MM.1S (cell line): ENCODE measurements around the gene SYT9.

Experiments
- DNase-seq: peaks from one replicate; pipeline ENCODE4 v3.0.0-alpha.2; 2015
- H2AFZ ChIP-seq: fragments of 300-600 bp; sonication (generic); 2 replicates; pipeline ENCODE4 v1.6.0; 2016; ENCODE audit warnings: antibody characterized with exemption, low read length
- H3F3A ChIP-seq: fragments of 300-600 bp; sonication (generic); 2 replicates; pipeline ENCODE4 v1.6.1; 2016; ENCODE audit warnings: mild to moderate bottlenecking, antibody characterized with exemption, low read length, moderate library complexity, mixed read lengths; ENCODE audit not compliant: insufficient read depth
- H3K27ac ChIP-seq: fragments of 300-600 bp; sonication (generic); 2 replicates; pipeline ENCODE4 v1.5.1; 2016; ENCODE audit warnings: mild to moderate bottlenecking, low read length
- H3K27me3 ChIP-seq: fragments of 300-600 bp; sonication (generic); replicated peaks from 2 replicates; pipeline ENCODE4 v1.6.0; 2016; ENCODE audit warnings: low read length; ENCODE audit not compliant: insufficient read depth
- H3K36me3 ChIP-seq: fragments of 300-600 bp; sonication (generic); replicated peaks from 2 replicates; pipeline ENCODE4 v1.6.1; 2016; ENCODE audit warnings: mild to moderate bottlenecking, low read length, mixed read lengths; ENCODE audit not compliant: insufficient read depth
- H3K4me1 ChIP-seq: fragments of 300-600 bp; sonication (generic); 2 replicates; pipeline ENCODE4 v1.6.1; 2016; ENCODE audit warnings: low read length, mixed read lengths
- H3K4me2 ChIP-seq: fragments of 300-600 bp; sonication (generic); 2 replicates; pipeline ENCODE4 v1.6.0; 2016; ENCODE audit warnings: low read depth, low read length
- H3K4me3 ChIP-seq: fragments of 300-600 bp; sonication (generic); 2 replicates; pipeline ENCODE4 v1.5.1; 2016; ENCODE audit warnings: low read length, mixed read lengths
- H3K79me2 ChIP-seq: fragments of 300-600 bp; sonication (generic); 2 replicates; pipeline ENCODE4 v1.6.1; 2016; ENCODE audit warnings: mixed run types, low read length, mixed read lengths
- H3K9ac ChIP-seq: fragments of 300-600 bp; sonication (generic); 2 replicates; pipeline ENCODE4 v1.6.1; 2016; ENCODE audit warnings: low read length, mixed read lengths
- H3K9me2 ChIP-seq: fragments of 300-600 bp; sonication (generic); replicated peaks from 2 replicates; pipeline ENCODE4 v1.6.1; 2016; ENCODE audit warnings: mild to moderate bottlenecking, low read length, mixed read lengths; ENCODE audit not compliant: insufficient read depth
- H3K9me3 ChIP-seq: fragments of 300-600 bp; sonication (generic); replicated peaks from 2 replicates; pipeline ENCODE4 v1.6.1; 2016; ENCODE audit warnings: mild to moderate bottlenecking, low read length, mixed read lengths; ENCODE audit not compliant: insufficient read depth
- H4K20me1 ChIP-seq: fragments of 300-600 bp; sonication (generic); 2 replicates; pipeline ENCODE4 v1.6.1; 2016; ENCODE audit warnings: mild to moderate bottlenecking, low read length, moderate library complexity, mixed read lengths; ENCODE audit not compliant: insufficient read depth
- CTCF ChIP-seq: fragments of 300-600 bp; sonication (generic); IDR thresholded peaks from 2 replicates; pipeline ENCODE4 v1.5.1; 2016; ENCODE audit warnings: antibody characterized with exemption, low read length, mixed read lengths
- EZH2 ChIP-seq: fragments of 300-600 bp; sonication (generic); optimal IDR thresholded peaks from 2 replicates; pipeline ENCODE3; 2017; ENCODE audit warnings: low read depth, mild to moderate bottlenecking, antibody characterized with exemption, low read length, mixed read lengths
- EZH2phosphoT487 ChIP-seq: fragments of 300-600 bp; sonication (generic); IDR thresholded peaks from 2 replicates; pipeline ENCODE4 v1.6.1; 2018; ENCODE audit warnings: antibody characterized with exemption, low read length

The SYT9 gene

GRCh38 chr11:7281079-7281478 is 29.4 kb downstream of the SYT9 start:
- Histone ChIP-seq H3F3A (no peaks in the 10 kb centered on the region), H3K4me3 (no peak overlapping the region), H3K36me3 (no peaks in the 10 kb centered on the region), H3K9ac (no peak overlapping the region), H2AFZ (no peak overlapping the region), H3K27me3 (no peaks in the 10 kb centered on the region), H4K20me1 (no peaks in the 10 kb centered on the region), H3K27ac (no peak overlapping the region), H3K9me3 (no peaks in the 10 kb centered on the region), H3K4me1 (no peaks in the 10 kb centered on the region), H3K4me2 (no peak overlapping the region), H3K79me2 (no peaks in the 10 kb centered on the region), H3K9me2 (no peaks in the 10 kb centered on the region)
- no peak for TF ChIP-seq EZH2
- TF ChIP-seq EZH2phosphoT487: no peak
- no peak for TF ChIP-seq CTCF
- no peak for DNase-seq

GRCh38 chr11:7281809-7282208 is 30.1 kb downstream of the SYT9 start:
- H4K20me1 ChIP-seq: no peaks in the 10 kb centered on the region
- H3K36me3 ChIP-seq: no peaks in the 10 kb centered on the region
- H2AFZ ChIP-seq: no peak overlapping the region
- no peak overlapping the region for H3K4me3 ChIP-seq
- no peaks in the 10 kb centered on the region for H3K27me3 ChIP-seq
- H3K4me2 ChIP-seq: no peak overlapping the region
- no peak overlapping the region for H3K27ac ChIP-seq
- H3K9ac ChIP-seq: no peak overlapping the region
- DNase-seq: no peak
- no peaks in the 10 kb centered on the region for H3K4me1 ChIP-seq
- no peaks in the 10 kb centered on the region for H3K9me2 ChIP-seq
- no peaks in the 10 kb centered on the region for H3K79me2 ChIP-seq
- no peaks in the 10 kb centered on the region for H3F3A ChIP-seq
- TF ChIP-seq CTCF (no peak), EZH2 (no peak), EZH2phosphoT487 (no peak)
- no peaks in the 10 kb centered on the region for H3K9me3 ChIP-seq

GRCh38 chr11:7286178-7286577 is 34.5 kb downstream of the SYT9 start:
- H3K27ac ChIP-seq: no peak overlapping the region
- H3K79me2 ChIP-seq: no peaks in the 10 kb centered on the region
- no peaks in the 10 kb centered on the region for H3K4me1 ChIP-seq
- no peaks in the 10 kb centered on the region for H3K36me3 ChIP-seq
- H2AFZ ChIP-seq: no peak overlapping the region
- no peak for DNase-seq
- H4K20me1 ChIP-seq: no peaks in the 10 kb centered on the region
- no peak for TF ChIP-seq EZH2
- TF ChIP-seq CTCF: no peak
- no peak for TF ChIP-seq EZH2phosphoT487
- H3K4me3 ChIP-seq: no peak overlapping the region
- H3K27me3 ChIP-seq: no peaks in the 10 kb centered on the region
- no peak overlapping the region for H3K4me2 ChIP-seq
- H3K9ac ChIP-seq: no peak overlapping the region
- no peaks in the 10 kb centered on the region for H3K9me3 ChIP-seq
- H3K9me2 ChIP-seq: no peaks in the 10 kb centered on the region
- H3F3A ChIP-seq: no peaks in the 10 kb centered on the region
